OCI-LY1 (cell line): ENCODE measurements around the gene SH3D19.

ENCODE experiments used
- EZH2 ChIP-seq: fragments of 200-600 bp; sonication (generic), shearing (Covaris generic); IDR thresholded peaks from 2 replicates; pipeline ENCODE4 v1.8.0; 2017; ENCODE audit warnings: borderline replicate concordance, mixed run types, mild to moderate bottlenecking, antibody characterized with exemption, low read length, moderate library complexity, mixed read lengths
- TF ChIP-seq, protein P1 (sequence below): fragments of 200-600 bp; sonication (generic), shearing (Covaris generic); IDR thresholded peaks from 2 replicates; pipeline ENCODE4 v1.5.1; 2017; ENCODE audit warnings: mild to moderate bottlenecking, antibody characterized with exemption, low read length, moderate library complexity, mixed read lengths

DNA sequence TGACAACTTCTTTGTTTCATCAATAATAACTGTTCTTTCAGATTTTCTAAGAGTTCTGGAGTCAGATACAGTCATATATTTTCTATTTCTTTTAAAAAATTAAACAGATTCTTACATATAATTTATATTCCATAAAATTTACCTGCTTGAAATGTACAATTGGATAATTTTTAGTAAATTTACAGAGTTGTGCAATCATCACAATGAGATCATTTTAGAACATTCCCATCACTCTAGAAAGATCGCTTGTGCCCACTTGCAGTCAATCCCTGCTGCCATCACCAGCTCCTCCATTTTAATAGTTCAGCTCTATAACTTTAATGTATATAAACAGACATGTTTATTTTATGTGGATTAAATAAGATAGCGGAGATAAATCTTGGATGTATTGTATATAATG lies 78.0 kb downstream of the SH3D19 start:
- TF ChIP-seq EZH2 = no peak
- TF ChIP-seq, protein P1, sequence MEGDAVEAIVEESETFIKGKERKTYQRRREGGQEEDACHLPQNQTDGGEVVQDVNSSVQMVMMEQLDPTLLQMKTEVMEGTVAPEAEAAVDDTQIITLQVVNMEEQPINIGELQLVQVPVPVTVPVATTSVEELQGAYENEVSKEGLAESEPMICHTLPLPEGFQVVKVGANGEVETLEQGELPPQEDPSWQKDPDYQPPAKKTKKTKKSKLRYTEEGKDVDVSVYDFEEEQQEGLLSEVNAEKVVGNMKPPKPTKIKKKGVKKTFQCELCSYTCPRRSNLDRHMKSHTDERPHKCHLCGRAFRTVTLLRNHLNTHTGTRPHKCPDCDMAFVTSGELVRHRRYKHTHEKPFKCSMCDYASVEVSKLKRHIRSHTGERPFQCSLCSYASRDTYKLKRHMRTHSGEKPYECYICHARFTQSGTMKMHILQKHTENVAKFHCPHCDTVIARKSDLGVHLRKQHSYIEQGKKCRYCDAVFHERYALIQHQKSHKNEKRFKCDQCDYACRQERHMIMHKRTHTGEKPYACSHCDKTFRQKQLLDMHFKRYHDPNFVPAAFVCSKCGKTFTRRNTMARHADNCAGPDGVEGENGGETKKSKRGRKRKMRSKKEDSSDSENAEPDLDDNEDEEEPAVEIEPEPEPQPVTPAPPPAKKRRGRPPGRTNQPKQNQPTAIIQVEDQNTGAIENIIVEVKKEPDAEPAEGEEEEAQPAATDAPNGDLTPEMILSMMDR = no peak
